ENCODE measurements around the gene THSD7B. TPM values are rescaled to one million over a fixed set of nuclear protein-coding genes. Genes with fewer than 3 reads are reported as not detected.
"Not testable (repeated sequence)": the region's sequence is repeated elsewhere in the genome, so short reads cannot be mapped to it uniquely, and the experiment has no call there.

Gene THSD7B
- total RNA-seq, 1 donor, result 0.36 TPM

- TF ChIP-seq, protein P1, sequence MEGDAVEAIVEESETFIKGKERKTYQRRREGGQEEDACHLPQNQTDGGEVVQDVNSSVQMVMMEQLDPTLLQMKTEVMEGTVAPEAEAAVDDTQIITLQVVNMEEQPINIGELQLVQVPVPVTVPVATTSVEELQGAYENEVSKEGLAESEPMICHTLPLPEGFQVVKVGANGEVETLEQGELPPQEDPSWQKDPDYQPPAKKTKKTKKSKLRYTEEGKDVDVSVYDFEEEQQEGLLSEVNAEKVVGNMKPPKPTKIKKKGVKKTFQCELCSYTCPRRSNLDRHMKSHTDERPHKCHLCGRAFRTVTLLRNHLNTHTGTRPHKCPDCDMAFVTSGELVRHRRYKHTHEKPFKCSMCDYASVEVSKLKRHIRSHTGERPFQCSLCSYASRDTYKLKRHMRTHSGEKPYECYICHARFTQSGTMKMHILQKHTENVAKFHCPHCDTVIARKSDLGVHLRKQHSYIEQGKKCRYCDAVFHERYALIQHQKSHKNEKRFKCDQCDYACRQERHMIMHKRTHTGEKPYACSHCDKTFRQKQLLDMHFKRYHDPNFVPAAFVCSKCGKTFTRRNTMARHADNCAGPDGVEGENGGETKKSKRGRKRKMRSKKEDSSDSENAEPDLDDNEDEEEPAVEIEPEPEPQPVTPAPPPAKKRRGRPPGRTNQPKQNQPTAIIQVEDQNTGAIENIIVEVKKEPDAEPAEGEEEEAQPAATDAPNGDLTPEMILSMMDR (IDR thresholded peaks at IDR 0.05; ENCODE audit: insufficient read depth, low read length), result no peak
- DNase-seq (ENCODE audit: low read depth), result no peak
- H3K4me3 ChIP-seq (ENCODE audit: low read depth, low read length), result no peak overlapping the region
Measured at GRCh38 chr2:137091704-137092103, 326.4 kb downstream of the THSD7B start.

GRCh38 chr2:137093116-137093515 lies 327.8 kb downstream of the THSD7B start:
- TF ChIP-seq, protein P1 (IDR thresholded peaks at IDR 0.05; ENCODE audit: insufficient read depth, low read length), result no peak
- no peak for DNase-seq (ENCODE audit: low read depth)
- H3K4me3 ChIP-seq (ENCODE audit: low read depth, low read length), result no peak overlapping the region

- TF ChIP-seq, protein P1 (IDR thresholded peaks at IDR 0.05; ENCODE audit: insufficient read depth, low read length), result no peak
- H3K4me3 ChIP-seq (ENCODE audit: low read depth, low read length), result no peak overlapping the region
- DNase-seq (ENCODE audit: low read depth), result no peak
Measured at GRCh38 chr2:137096187-137096586, 330.8 kb downstream of the THSD7B start.

DNA sequence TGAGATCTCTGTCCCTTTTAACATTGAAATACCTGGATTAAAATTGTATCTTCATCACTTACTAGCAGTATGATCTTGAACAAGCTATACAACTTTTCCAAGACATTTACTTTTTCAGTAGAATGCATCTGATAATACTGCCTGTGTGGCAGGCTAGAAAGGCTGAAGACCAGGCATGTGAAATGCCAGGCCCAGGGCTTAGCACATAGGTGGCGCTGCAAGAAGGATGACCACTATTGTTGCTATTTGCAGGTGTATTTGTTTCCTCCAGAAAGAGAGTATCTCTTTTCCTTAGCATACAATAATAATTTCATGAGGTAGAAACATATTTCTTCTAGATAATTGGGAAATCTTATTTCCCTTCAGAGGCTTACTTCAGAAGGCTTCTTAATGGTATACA lies 331.3 kb downstream of the THSD7B start:
- H3K4me3 ChIP-seq (ENCODE audit: low read depth, low read length), result no peak overlapping the region
- no peak for DNase-seq (ENCODE audit: low read depth)
- TF ChIP-seq, protein P1 (IDR thresholded peaks at IDR 0.05; ENCODE audit: insufficient read depth, low read length), result no peak

GRCh38 chr2:137101814-137102213 lies 336.5 kb downstream of the THSD7B start:
- H3K4me3 ChIP-seq (ENCODE audit: low read depth, low read length); DNase-seq (ENCODE audit: low read depth): not testable (repeated sequence)

GRCh38 chr2:137107904-137108303 lies 342.6 kb downstream of the THSD7B start:
- H3K4me3 ChIP-seq (ENCODE audit: low read depth, low read length), result no peak overlapping the region
- DNase-seq (ENCODE audit: low read depth), result no peak
- TF ChIP-seq, protein P1 (IDR thresholded peaks at IDR 0.05; ENCODE audit: insufficient read depth, low read length), result no peak

DNA sequence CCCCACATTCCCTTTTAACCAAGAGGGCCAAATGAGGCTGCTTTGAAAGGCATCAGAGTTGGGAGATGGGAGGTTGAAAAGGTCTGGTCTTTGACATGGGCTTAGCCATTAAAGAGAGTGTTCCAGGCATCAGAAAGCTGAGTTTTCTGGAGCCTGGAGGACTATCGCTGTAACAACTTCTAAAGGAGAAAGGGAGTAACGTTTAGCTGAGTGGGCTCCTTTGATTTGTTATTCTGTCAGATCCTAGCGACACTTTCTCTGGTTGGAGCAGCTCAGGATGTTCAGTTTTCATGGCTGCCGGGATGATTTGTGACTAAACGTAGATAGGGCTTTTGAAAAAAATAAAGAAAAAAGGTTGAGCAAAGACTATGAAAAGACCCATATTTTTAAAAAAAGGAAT lies 346.6 kb downstream of the THSD7B start:
- no peak overlapping the region for H3K4me3 ChIP-seq (ENCODE audit: low read depth, low read length)
- no peak for DNase-seq (ENCODE audit: low read depth)
- TF ChIP-seq, protein P1 (IDR thresholded peaks at IDR 0.05; ENCODE audit: insufficient read depth, low read length), result no peak

All from fibroblast of the aortic adventitia (primary cell).